Activated gamma-delta T cell treated with Interleukin-2 at 50 U/mL for 16 hours (primary cell): ENCODE data around the gene BUB1.
"Not testable (repeated sequence)": the region's sequence is repeated elsewhere in the genome, so short reads cannot be mapped to it uniquely, and the experiment has no call there.

ENCODE experiments used
- DNase-seq: peaks from one replicate; pipeline ENCODE4 v3.0.0-alpha.2; 2020

BUB1 gene

GRCh38 chr2:110589677-110590330 lies 88.1 kb downstream of the BUB1 start:
- DNase-seq = not testable (repeated sequence)

GRCh38 chr2:110588520-110588919 lies 89.3 kb downstream of the BUB1 start:
- DNase-seq = not testable (repeated sequence)
